ENCODE data around the gene SLC39A13. TPM values are rescaled to one million over a fixed set of nuclear protein-coding genes. Genes with fewer than 3 reads are reported as not detected.

Gene SLC39A13
- total and polyA plus RNA-seq, 12 donors = 8.2 to 92.9 (median 58.6) TPM

DNA sequence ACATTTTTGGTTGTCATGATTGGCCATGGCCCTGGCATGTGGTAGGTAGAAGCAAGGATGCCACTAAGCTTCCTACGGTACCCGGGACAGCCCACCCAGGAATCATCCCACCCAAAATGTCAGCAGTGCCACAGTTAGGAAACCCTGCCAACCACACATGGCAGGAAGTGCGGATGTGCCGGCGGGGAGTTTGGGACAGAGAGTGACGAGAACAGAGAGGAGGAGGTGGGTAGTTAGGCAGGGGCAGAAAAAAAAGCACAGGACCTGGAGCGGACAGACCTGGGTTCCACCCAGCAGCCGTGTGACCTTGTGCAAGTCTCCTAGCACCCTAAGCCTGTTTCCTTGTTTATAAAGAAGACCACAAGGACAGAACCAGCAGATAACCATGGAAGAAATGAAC is 33.4 kb upstream of the SLC39A13 start:
- Histone ChIP-seq H3K27me3 (no peaks in the 10 kb centered on the region), H3K4me3 (no peak overlapping the region), H3K36me3 (replicated peaks in 1 of 2) (no peaks in the 10 kb centered on the region), H3K4me1 (replicated peaks in 1 of 2) (no peaks in the 10 kb centered on the region), H3K9me3 (replicated peaks in 1 of 3) (no peaks in the 10 kb centered on the region), H3K27ac (no peak overlapping the region)
- TF ChIP-seq, protein P1, sequence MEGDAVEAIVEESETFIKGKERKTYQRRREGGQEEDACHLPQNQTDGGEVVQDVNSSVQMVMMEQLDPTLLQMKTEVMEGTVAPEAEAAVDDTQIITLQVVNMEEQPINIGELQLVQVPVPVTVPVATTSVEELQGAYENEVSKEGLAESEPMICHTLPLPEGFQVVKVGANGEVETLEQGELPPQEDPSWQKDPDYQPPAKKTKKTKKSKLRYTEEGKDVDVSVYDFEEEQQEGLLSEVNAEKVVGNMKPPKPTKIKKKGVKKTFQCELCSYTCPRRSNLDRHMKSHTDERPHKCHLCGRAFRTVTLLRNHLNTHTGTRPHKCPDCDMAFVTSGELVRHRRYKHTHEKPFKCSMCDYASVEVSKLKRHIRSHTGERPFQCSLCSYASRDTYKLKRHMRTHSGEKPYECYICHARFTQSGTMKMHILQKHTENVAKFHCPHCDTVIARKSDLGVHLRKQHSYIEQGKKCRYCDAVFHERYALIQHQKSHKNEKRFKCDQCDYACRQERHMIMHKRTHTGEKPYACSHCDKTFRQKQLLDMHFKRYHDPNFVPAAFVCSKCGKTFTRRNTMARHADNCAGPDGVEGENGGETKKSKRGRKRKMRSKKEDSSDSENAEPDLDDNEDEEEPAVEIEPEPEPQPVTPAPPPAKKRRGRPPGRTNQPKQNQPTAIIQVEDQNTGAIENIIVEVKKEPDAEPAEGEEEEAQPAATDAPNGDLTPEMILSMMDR (IDR thresholded peaks at IDR 0.05) = no peak
- TF ChIP-seq POLR2A (IDR thresholded peaks at IDR 0.05) = no peak
- intact Hi-C loops (cut with DNase I) = loop anchor here in 1 of 2 donors (5.0 kb wide), 2 partner anchors 37 to 77 kb away; no protein-coding TSS in a partner anchor
- no peak for DNase-seq
- WGBS, 4 donors = 66 to 79% (median 73%) methylated on average over 6 to 8 of the region's 8 CpGs

DNA sequence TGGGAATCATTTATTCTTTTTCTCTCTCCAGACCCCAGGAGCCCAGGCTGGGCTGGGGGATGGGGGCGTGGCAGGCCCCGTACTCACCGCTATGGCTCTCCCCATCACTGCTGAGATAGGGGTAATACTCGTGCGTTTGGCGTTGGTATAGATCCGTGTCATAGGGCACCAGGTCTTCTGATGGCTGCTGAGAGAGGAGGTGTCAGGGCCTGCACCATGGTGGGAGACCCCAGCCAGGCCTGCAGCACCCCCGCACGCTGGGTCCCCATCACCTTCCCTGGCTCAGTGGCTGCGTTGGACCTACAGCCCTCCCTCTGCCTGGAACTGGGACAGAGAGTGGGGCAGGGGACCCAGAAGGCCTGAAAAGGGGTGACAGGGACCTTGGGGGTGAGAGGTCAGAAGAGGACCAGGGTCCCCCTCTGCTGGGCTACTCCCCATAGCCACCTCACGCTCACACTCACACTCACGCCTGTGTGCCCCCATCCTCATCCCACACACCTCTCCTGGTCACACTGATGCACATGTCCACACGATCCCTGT is 32.8 kb upstream of the SLC39A13 start:
- no peak overlapping the region for H3K27ac ChIP-seq
- H3K9me3 ChIP-seq (replicated peaks in 1 of 3) = no peaks in the 10 kb centered on the region
- TF ChIP-seq, protein P1 (IDR thresholded peaks at IDR 0.05) = no peak
- TF ChIP-seq POLR2A (IDR thresholded peaks at IDR 0.05) = no peak
- intact Hi-C loops (cut with DNase I) = loop anchor here in 1 of 2 donors (5.0 kb wide), 2 partner anchors 37 to 77 kb away; no protein-coding TSS in a partner anchor
- peak overlapping the region in 1 of 4 donors; percentile 46 for H3K4me3 ChIP-seq
- WGBS, 4 donors = 72 to 86% (median 85%) methylated on average over 3 to 13 of the region's 13 CpGs
- DNase-seq = no peak
- no peaks in the 10 kb centered on the region for H3K27me3 ChIP-seq
- no peaks in the 10 kb centered on the region for H3K36me3 ChIP-seq (replicated peaks in 1 of 2)
- no peaks in the 10 kb centered on the region for H3K4me1 ChIP-seq (replicated peaks in 1 of 2)

DNA sequence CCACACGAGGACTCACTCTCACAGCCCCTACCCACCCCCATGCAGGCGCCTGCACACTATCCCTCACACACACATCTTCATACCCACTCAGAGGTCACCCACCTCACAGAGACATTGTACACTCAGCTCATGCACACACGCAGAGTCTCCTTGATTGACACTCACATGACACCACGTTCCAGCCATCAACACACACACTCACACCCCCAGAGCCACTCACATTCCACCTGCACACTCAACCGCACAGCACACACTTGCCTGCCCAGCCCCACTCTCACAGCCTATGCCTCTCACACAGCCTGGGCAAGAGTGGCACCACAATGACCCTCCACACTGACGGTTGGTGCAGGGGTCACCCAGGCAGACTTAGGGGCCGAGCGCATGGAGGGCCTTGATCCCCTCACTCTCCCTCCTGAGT is 32.3 kb upstream of the SLC39A13 start:
- intact Hi-C loops (cut with DNase I) = loop anchor here in 1 of 2 donors (5.0 kb wide), 2 partner anchors 36 to 76 kb away; no protein-coding TSS in a partner anchor
- no peak for DNase-seq
- WGBS, 4 donors = 67 to 77% (median 72%) methylated on average over 8 of the region's 8 CpGs
- no peaks in the 10 kb centered on the region for H3K9me3 ChIP-seq (replicated peaks in 1 of 3)
- peak overlapping the region in 1 of 4 donors; percentile 46 for H3K4me3 ChIP-seq
- no peak for TF ChIP-seq POLR2A (IDR thresholded peaks at IDR 0.05)
- TF ChIP-seq, protein P1 (IDR thresholded peaks at IDR 0.05) = no peak
- H3K27ac ChIP-seq = peak overlapping the region in 1 of 5 donors; percentile 90
- no peaks in the 10 kb centered on the region for H3K27me3 ChIP-seq
- H3K4me1 ChIP-seq (replicated peaks in 1 of 2) = no peaks in the 10 kb centered on the region
- no peaks in the 10 kb centered on the region for H3K36me3 ChIP-seq (replicated peaks in 1 of 2)

DNA sequence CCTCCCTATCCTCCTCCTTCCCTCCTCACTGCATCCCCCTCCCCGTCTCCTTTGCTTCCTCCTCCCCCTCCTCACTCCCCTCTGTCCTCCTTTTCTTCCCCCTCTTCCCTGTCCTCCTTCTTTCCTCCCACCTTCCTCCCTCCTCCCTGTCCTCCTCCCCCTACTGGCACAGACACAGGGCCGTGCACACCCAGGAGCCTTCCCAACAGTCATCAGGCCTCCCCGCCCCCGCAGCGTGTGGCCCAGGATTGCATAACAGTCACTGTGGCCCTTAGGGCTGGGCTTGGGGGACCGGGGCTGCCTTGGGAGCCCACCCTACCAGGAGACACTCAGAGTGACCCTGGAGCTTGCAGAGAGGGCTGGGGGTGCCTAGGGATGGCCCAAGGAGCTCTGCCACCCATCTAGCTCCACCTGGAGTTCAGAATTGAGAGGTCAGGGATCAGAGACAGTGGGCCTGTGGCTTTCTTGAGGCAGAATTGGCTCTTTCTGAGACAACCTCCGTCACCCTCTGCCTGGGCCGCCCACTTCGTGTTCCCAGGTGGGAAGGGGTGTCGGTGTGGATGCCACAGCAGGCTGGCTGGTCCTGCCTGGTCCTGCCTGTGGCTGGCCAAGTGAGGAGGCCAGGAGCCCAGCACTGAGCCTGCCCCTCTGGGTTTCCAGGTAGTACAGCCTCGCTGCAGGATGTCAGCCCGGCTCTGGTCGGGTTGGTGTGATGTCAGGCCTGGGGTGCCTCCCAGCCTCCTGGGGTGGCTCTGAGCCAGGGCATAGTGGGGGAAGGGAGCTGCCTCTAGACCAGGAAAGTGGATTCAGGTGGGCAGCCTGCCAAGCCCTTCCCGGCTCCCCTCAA is 31.6 kb upstream of the SLC39A13 start:
- H3K36me3 ChIP-seq (replicated peaks in 1 of 2) = no peaks in the 10 kb centered on the region
- no peaks in the 10 kb centered on the region for H3K9me3 ChIP-seq (replicated peaks in 1 of 3)
- H3K4me1 ChIP-seq (replicated peaks in 1 of 2) = no peaks in the 10 kb centered on the region
- H3K27me3 ChIP-seq = no peaks in the 10 kb centered on the region
- H3K4me3 ChIP-seq = peak overlapping the region in 1 of 4 donors; percentile 46
- TF ChIP-seq POLR2A (IDR thresholded peaks at IDR 0.05) = no peak
- TF ChIP-seq, protein P1 (IDR thresholded peaks at IDR 0.05) = no peak
- intact Hi-C loops (cut with DNase I) = loop anchor here in 1 of 2 donors (5.0 kb wide), 2 partner anchors 36 to 76 kb away; no protein-coding TSS in a partner anchor
- peak overlapping the region in 3 of 5 donors; percentile 21 to 90 (median 62) for H3K27ac ChIP-seq
- WGBS, 4 donors = 59 to 69% (median 65%) methylated on average over 9 to 14 of the region's 14 CpGs
- peak in 4 of 7 donors; percentile 39 to 67 (median 66) for DNase-seq
